Gastrocnemius medialis (tissue), 4 donors: ENCODE measurements around the gene GJD2. TPM values are rescaled to one million over a fixed set of nuclear protein-coding genes. Genes with fewer than 3 reads are reported as not detected.

ENCODE experiments used
- ATAC-seq, 2 donors: fragments of 150-250 bp; one replicate each; pipeline ENCODE4 v1.9.1; 2016
- DNase-seq, 2 donors: peaks; one replicate each; pipeline ENCODE4 v3.0.0-alpha.2; 2019
- H3K27ac ChIP-seq, 4 donors: fragments of 200-600 bp; sonication (generic); 1 replicate in 1 of 4; 2 replicates in 3 of 4; pipeline ENCODE4 v1.5.1; 2016 to 2018; ENCODE audit warnings: mild to moderate bottlenecking in 2 of 4, moderate library complexity in 1 of 4
- H3K27me3 ChIP-seq, 3 donors: fragments of 200-600 bp; sonication (generic) in 2 of 3; 1 replicate in 1 of 3; 2 replicates in 2 of 3; pipeline versions ENCODE4 v1.5.1 to v1.6.0; 2016 to 2019; ENCODE audit warnings: mild to moderate bottlenecking in 1 of 3, moderate library complexity in 1 of 3
- H3K36me3 ChIP-seq, 2 donors: fragments of 200-600 bp; sonication (generic) in 1 of 2; one replicate each; pipeline ENCODE4 v1.5.1; 2017 to 2018
- H3K4me1 ChIP-seq, 2 donors: fragments of 200-600 bp; sonication (generic) in 1 of 2; one replicate each; pipeline ENCODE4 v1.5.1; 2016 to 2017; ENCODE audit warnings: mild to moderate bottlenecking in 2 of 2
- H3K4me3 ChIP-seq, 4 donors: fragments of 200-600 bp; sonication (generic) in 3 of 4; 1 replicate in 1 of 4; 2 replicates in 3 of 4; pipeline ENCODE4 v1.5.1; 2016 to 2019; ENCODE audit warnings: mild to moderate bottlenecking in 2 of 4
- H3K9me3 ChIP-seq, 3 donors: fragments of 200-600 bp; sonication (generic) in 2 of 3; 1 replicate in 1 of 3; 2 replicates in 2 of 3; pipeline ENCODE4 v1.5.1; 2016 to 2019
- CTCF ChIP-seq, 5 experiments: fragments of 450-650 bp in 3 of 5; fragments of 200-600 bp in 2 of 5; sonication (generic) in 2 of 5; IDR thresholded peaks in 4 of 5; conservative IDR thresholded peaks in 1 of 5; 1 replicate in 4 of 5; 2 replicates in 1 of 5; pipeline ENCODE4 v1.5.1; 2016 to 2019; ENCODE audit warnings: antibody characterized with exemption in 5 of 5, mild to moderate bottlenecking in 3 of 5, moderate library complexity in 3 of 5
- POLR2A ChIP-seq, 2 donors: fragments of 450-650 bp; IDR thresholded peaks; one replicate each; pipeline ENCODE4 v1.6.1; 2017; ENCODE audit warnings: antibody characterized with exemption in 2 of 2, mild to moderate bottlenecking in 2 of 2, moderate library complexity in 2 of 2
- in situ Hi-C, 4 donors: fragments of 200-750 bp; cut with MboI; loops; one replicate each; pipeline versions ENCODE4 v1.15.0 to v1.8.0; 2017; ENCODE audit warnings: low sequenced_read_pairs in 4 of 4
- intact Hi-C: fragments of 100-400 bp; cut with DNase I; formaldehyde crosslinking; loops from one replicate; pipeline ENCODE4 v1.15.1; 2023; ENCODE audit warnings: low total_unique reads
- total RNA-seq, 4 donors: library from RNA; depleted of rRNA; stranded (reverse); fragments of >200 nt; gene quantifications; one replicate each; pipeline versions ENCODE4 v1.1.0 to v1.2.3, GENCODE V29; 2016

GJD2 gene
- total RNA-seq, 4 donors from 2014 or later = not detected

- intact Hi-C loops = no loop called here
- no peak for TF ChIP-seq CTCF (IDR thresholded peaks at IDR 0.05 in 4 of 5, conservative IDR thresholded peaks at IDR 0.05 in 1 of 5)
- TF ChIP-seq POLR2A (IDR thresholded peaks at IDR 0.05) = no peak
Measured at GRCh38 chr15:34726406-34727100, 28.2 kb downstream of the GJD2 start.

GRCh38 chr15:34725556-34725955, 29.2 kb downstream of the GJD2 start:
- TF ChIP-seq CTCF (IDR thresholded peaks at IDR 0.05 in 4 of 5, conservative IDR thresholded peaks at IDR 0.05 in 1 of 5) (no peak), POLR2A (IDR thresholded peaks at IDR 0.05) (no peak)
- peak overlapping the region in 1 of 4 donors; percentile 47 for H3K27ac ChIP-seq
- intact Hi-C loops = no loop called here

More at GRCh38 chr15:34726406-34727100, 28.2 kb downstream of the GJD2 start:
- Histone ChIP-seq H3K4me3 (no peak overlapping the region), H3K9me3 (no peaks in the 10 kb centered on the region), H3K36me3 (no peaks in the 10 kb centered on the region), H3K4me1 (peaks cover 23 to 35% of the 10 kb centered on the region in 2 donors), H3K27ac (no peak overlapping the region), H3K27me3 (peaks cover 0 to 2% (median 0%) of the 10 kb centered on the region in 3 donors)
- ATAC-seq (no peak), DNase-seq (no peak)
- in situ Hi-C loops = no loop called here

GRCh38 chr15:34724481-34724880, 30.3 kb downstream of the GJD2 start:
- Histone ChIP-seq H3K9me3 (no peaks in the 10 kb centered on the region), H3K27me3 (peaks cover 0 to 2% (median 0%) of the 10 kb centered on the region in 3 donors), H3K4me3 (no peak overlapping the region), H3K4me1 (peaks cover 35 to 43% of the 10 kb centered on the region in 2 donors), H3K27ac (no peak overlapping the region), H3K36me3 (no peaks in the 10 kb centered on the region)
- DNase-seq (no peak), ATAC-seq (no peak)
- in situ Hi-C loops (no loop called here), intact Hi-C loops (no loop called here)
- TF ChIP-seq CTCF (IDR thresholded peaks at IDR 0.05 in 4 of 5, conservative IDR thresholded peaks at IDR 0.05 in 1 of 5) (no peak), POLR2A (IDR thresholded peaks at IDR 0.05) (no peak)

More at GRCh38 chr15:34725556-34725955, 29.2 kb downstream of the GJD2 start:
- peak; percentile 49 to 81 for ATAC-seq
- in situ Hi-C loops = no loop called here
- Histone ChIP-seq H3K9me3 (no peaks in the 10 kb centered on the region), H3K4me3 (no peak overlapping the region), H3K4me1 (peaks cover 26 to 37% of the 10 kb centered on the region in 2 donors), H3K36me3 (no peaks in the 10 kb centered on the region), H3K27me3 (peaks cover 0 to 2% (median 0%) of the 10 kb centered on the region in 3 donors)
- peak; percentile 20 to 29 for DNase-seq

- H3K9me3 ChIP-seq = no peaks in the 10 kb centered on the region
- ATAC-seq (peak in 1 of 2 donors; percentile 32), DNase-seq (no peak)
- in situ Hi-C loops (no loop called here), intact Hi-C loops (loop anchor here (1.0 kb wide), 1 partner anchor 266 kb away; the partner anchor contains the start of gene ZNF770)
- peak overlapping the region in 3 of 4 donors; percentile 19 to 35 (median 19) for H3K4me3 ChIP-seq
- peaks cover 50 to 55% of the 10 kb centered on the region in 2 donors for H3K4me1 ChIP-seq
- no peak for TF ChIP-seq POLR2A (IDR thresholded peaks at IDR 0.05)
- no peak for TF ChIP-seq CTCF (IDR thresholded peaks at IDR 0.05 in 4 of 5, conservative IDR thresholded peaks at IDR 0.05 in 1 of 5)
- H3K27ac ChIP-seq = peak overlapping the region; percentile 35 to 61 (median 40)
- no peaks in the 10 kb centered on the region for H3K27me3 ChIP-seq
- H3K36me3 ChIP-seq = no peaks in the 10 kb centered on the region
Measured at GRCh38 chr15:34722439-34722836, 32.4 kb downstream of the GJD2 start.
